Mammary epithelial cell (primary cell): Measurements from ENCODE around the gene SLC11A1.

ENCODE experiments used
- EZH2 ChIP-seq: IDR thresholded peaks from 2 replicates; pipeline ENCODE4 v1.6.1; 2012; ENCODE audit warnings: low read length, inconsistent platforms, borderline replicate concordance
- TF ChIP-seq, protein P1 (sequence below), 2 donors: IDR thresholded peaks in 1 of 2; conservative IDR thresholded peaks in 1 of 2; 2 replicates each; pipeline ENCODE4 v1.5.1; 2011 to 2012; ENCODE audit warnings: inconsistent platforms in 2 of 2, low read length in 2 of 2, mild to moderate bottlenecking in 2 of 2, control low read depth in 1 of 2, low read depth in 1 of 2; ENCODE audit not compliant: insufficient read depth in 1 of 2; ENCODE audit errors: extremely low read depth in 1 of 2

DNA sequence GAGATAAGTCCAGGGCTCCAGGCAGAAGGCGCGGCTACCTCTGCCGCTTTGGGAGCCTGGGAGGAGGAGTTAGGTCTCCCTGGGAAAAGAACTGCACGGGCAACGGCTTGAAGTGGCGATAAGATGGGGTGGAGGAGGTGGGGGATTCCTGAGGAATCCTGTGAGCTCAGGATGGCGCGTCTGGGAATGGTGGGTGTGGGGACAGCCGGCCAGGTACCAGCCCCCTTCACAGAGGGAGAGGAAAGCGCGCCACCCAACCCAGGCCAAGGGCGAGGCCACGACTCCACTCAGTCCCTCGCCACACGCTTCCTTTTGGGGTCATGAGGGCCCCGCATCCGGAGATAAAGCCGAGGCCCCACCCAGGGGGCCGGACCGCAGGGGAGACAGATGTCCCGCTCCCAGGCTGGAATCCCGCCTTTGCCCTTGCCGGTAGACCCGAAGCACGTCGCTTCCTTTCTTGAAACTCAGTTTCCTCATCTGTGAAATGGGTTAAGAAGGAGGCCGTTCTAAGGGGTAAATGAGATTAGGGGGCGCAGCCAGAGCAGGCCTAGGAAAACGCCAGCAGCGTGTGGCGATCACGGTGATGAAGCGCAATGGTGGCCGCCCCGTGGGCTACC lies 15.9 kb downstream of the SLC11A1 start:
- TF ChIP-seq, protein P1, sequence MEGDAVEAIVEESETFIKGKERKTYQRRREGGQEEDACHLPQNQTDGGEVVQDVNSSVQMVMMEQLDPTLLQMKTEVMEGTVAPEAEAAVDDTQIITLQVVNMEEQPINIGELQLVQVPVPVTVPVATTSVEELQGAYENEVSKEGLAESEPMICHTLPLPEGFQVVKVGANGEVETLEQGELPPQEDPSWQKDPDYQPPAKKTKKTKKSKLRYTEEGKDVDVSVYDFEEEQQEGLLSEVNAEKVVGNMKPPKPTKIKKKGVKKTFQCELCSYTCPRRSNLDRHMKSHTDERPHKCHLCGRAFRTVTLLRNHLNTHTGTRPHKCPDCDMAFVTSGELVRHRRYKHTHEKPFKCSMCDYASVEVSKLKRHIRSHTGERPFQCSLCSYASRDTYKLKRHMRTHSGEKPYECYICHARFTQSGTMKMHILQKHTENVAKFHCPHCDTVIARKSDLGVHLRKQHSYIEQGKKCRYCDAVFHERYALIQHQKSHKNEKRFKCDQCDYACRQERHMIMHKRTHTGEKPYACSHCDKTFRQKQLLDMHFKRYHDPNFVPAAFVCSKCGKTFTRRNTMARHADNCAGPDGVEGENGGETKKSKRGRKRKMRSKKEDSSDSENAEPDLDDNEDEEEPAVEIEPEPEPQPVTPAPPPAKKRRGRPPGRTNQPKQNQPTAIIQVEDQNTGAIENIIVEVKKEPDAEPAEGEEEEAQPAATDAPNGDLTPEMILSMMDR (conservative IDR thresholded peaks at IDR 0.05 in 1 of 2, IDR thresholded peaks at IDR 0.05 in 1 of 2; ENCODE audit: extremely low read depth in 1 of 2, insufficient read depth in 1 of 2, low read depth in 1 of 2, low read length in 2 of 2): no peak
- no peak for TF ChIP-seq EZH2
